GM19025 (cell line): ENCODE data around the gene RTP5.
"Not testable (repeated sequence)": the region's sequence is repeated elsewhere in the genome, so short reads cannot be mapped to it uniquely, and the experiment has no call there.

Experiments used
- ATAC-seq: cut with Tn5 transposase; IDR thresholded peaks from one replicate; pipeline ENCODE4 v1.9.1; 2021; ENCODE audit warnings: mild to moderate bottlenecking, low read depth, moderate library complexity; ENCODE audit not compliant: unreplicated experiment

The RTP5 gene

DNA sequence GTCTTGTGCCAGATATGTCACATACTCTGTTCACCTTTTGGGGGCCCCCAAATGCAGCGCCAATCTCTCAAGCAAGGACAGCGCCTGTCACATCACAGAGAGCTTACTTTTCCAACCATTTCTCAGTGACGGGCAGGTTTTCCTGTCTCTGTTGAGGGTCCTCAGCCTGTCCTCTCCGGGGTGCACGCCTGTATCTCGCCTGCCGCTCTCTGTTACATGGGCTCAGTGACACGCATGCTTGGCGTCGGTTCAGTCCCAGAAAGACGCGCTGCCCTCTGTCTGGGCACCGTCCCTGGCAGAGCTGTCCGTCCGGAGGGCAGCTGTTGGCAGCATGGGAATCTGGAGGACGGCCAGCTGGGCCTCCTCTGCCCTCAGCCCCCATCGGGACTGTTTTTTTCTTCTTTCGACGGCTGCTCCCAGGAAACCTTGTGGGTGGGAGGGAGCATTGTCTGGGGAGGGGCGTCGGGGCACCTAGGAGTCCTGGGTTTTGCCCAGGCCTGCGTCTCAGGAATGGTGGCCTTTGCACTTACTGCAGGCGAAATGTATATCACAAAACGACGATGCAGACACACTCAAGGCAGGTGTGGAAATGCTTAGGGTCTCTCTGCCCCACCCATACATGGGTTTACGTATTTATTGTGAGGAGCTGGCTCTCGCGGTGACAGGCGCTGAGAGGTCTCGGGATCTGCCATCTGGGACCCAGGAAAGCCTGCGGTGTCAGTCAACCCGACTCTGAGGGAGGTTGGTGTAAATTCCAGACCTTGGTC is 30.9 kb downstream of the RTP5 start:
- no peak for ATAC-seq

DNA sequence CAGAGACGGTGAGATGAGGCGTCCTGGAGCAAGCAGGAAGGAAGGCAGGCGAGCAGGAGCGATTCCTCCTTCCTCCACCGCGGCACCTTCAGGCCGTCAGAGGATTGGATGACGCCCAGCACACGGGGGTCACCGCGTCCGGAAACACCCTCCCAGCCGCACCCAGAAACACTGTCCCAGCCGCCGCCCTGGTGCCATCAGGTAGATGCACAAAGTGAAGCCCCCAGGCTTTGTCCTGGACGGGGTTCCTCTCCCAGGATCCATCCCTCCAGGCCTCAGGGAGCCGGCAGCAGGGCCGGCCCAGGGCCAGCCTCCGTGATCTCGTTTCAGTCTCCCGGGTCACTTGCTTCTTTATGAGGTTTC is 31.5 kb downstream of the RTP5 start:
- ATAC-seq = no peak

DNA sequence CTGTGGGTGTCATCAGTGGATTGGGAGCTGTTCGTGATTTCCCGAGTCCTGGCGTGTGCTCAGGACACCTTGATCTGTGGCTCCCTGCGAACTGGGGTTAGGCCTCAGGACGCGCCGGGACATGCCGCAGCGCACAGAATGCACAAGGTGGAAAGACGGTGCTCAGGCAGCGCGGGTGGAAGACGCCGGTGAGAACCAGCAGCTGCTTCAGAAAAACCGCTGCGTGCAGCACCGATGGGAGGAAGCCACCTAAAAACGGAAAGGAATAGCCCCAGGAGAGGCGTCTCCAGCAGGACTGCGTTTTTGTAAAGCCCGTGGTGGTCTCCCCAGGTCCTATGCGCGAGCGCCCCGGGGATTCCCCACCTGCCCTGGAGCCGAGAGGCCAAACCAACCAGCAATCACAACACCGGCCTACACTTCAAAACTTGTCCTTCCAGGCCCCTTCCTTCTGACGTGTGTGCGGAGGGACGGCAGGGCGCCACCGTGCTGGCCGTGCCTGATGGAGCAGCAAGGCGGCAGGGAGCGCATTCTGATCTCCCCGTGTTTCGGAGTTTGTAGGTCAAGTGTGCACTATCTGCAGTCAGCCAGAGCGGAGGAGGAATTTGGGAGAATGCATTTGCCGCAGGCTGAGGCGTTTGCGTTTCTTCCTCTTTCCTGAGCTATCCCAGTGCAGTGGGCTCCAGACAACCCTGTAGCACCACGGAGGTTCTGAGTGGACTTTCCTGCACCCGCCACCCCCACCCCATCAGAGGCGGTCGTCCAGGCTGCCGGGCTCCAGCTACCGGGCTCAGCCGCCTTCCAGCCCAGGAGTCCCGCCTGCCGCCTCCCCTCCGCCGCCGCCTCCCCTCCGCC is 32.2 kb downstream of the RTP5 start:
- no peak for ATAC-seq

DNA sequence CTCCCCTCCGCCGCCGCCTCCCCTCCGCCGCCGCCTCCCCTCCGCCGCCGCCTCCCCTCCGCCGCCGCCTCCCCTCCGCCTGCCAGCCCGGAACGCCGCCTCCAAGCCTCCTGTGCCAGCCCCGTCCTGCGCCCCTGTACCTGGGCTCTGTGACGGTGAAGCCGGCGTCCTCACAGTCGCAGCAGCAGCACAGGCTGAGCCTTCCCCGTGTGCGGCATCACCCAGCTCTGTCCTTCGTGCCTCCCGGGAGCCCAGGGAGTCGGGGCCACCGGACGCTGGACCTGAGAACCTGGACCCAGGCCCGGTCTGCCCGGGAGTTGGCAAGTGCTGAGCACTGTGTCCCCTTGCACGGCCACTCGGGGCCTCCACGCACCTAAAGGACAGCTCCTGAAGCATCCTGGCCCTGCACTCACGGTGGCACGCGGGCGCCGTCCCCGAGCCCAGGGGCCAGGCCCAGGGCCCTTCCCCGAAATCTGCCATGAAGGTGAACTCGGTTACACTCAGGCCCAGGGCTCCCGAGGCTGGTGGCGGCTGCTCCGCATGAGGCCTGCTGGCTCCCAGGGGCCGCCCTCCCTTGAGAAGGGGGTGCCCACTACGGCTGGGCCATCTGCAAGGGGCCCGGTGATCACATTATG is 32.9 kb downstream of the RTP5 start:
- ATAC-seq = no peak

GRCh38 chr2:241903121-241904010 is 33.8 kb downstream of the RTP5 start:
- no peak for ATAC-seq

- ATAC-seq = no peak
Measured at GRCh38 chr2:241904011-241904718, 34.6 kb downstream of the RTP5 start.

GRCh38 chr2:241904791-241905710 is 35.5 kb downstream of the RTP5 start:
- ATAC-seq = no peak

DNA sequence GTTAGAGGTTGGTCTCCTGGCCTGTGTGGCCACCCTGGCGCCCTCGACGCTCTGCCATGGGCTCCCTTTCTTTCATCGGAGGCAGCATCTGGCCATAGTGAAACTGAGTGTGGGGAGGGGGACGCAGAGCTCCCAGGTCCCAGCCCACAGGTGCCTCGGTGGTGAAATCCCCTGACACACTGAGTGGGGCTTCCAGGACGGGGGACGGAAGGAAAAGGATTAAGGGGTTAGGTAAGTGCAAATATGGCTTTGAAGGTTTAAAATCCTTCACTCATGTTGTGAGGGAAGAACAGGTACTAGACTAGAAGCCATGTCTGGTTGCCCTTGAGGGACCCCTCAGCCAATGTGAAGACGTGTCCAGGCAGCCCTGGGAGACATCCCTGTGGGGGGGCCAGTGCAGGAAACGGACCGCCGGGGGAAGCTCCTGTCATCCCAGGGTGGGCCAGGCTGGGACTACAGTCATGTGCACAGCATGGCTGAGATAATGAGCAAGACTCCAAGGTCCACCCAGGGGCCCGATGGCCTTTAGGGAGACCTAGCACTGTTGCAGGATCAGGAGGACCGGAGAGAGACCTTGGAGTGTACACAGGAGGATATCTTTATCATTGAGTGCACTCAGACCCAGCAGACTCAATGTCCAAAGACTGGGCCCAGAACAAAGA is 36.3 kb downstream of the RTP5 start:
- no peak for ATAC-seq

DNA sequence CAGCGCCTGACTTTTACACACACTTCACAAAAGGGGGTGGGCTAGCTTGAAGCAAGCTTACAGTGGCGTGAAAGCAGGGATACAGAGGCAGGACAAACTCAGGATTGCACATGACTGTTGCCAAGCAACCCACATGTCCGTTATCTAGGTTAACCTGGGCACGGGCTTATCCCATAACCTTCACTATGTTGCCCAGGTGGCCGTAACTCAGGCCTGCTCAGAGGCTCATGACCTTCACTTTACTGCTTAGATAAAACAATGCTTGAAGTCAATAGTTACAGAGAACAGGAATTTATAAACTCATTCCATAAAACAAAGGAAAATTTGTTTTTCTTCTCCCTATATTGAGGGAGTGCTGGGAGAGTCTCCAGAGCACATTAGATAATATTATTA is 36.8 kb downstream of the RTP5 start:
- ATAC-seq = not testable (repeated sequence)

- ATAC-seq = no peak
Measured at GRCh38 chr2:241906826-241907570, 37.5 kb downstream of the RTP5 start.

DNA sequence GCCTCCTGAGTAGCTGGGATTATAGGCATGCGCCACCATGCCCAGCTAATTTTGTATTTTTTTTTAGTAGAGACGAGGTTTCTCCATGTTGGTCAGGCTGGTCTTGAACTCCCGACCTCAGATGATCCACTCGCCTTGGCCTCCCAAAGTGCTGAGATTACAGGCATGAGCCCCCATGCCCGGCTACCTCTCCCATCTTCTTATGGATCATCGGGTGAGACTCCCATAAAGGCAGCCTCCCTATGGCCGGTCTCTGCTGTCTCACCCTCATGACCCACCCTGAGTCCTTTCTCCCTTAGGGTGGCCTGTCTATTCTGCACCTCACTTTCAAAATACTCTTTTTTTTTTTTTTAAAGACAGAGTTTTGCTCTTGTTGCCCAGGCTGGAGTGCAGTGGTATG is 38.3 kb downstream of the RTP5 start:
- ATAC-seq = not testable (repeated sequence)

- no peak for ATAC-seq
Measured at GRCh38 chr2:241908686-241909420, 39.3 kb downstream of the RTP5 start.

- ATAC-seq = no peak
Measured at GRCh38 chr2:241909769-241910168, 40.2 kb downstream of the RTP5 start.

- no peak for ATAC-seq
Measured at GRCh38 chr2:241910604-241911520, 41.3 kb downstream of the RTP5 start.

DNA sequence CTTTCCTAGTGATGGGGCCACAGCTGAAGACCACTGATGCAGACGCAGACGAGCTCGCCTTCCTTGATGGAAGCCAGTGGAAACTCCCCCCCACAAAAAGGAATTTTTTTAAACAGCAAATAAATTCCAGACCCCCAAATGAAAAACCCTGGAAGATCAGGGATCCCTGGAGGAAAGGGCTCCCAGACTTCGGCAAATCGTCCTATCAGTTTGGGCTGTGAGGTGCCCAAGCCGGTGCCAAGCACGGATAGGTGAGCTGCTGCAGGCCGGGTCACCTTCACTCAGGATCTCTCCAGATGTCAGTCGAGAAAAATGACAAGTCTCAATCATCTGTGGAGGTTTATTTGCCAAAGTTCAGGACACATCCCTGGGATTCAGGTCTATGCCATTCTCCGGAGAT is 42.0 kb downstream of the RTP5 start:
- ATAC-seq = no peak

- no peak for ATAC-seq
Measured at GRCh38 chr2:241912021-241912555, 42.6 kb downstream of the RTP5 start.
